ENCODE results near the gene UBE2G2.

- TF ChIP-seq CTCF (optimal IDR thresholded peaks at IDR 0.05 in 1 of 3, IDR thresholded peaks at IDR 0.05 in 1 of 3, conservative IDR thresholded peaks at IDR 0.05 in 1 of 3; ENCODE audit: extremely low read depth in 1 of 3, insufficient read depth in 2 of 3, low read length in 3 of 3) (peak in 1 of 3 experiments; percentile 4), EZH2 (IDR thresholded peaks at IDR 0.05; ENCODE audit: low read length) (no peak)
These were observed 7.8 kb downstream of the UBE2G2 start for GRCh38 chr21:44793592-44794374.
